ENCODE results near the gene ATP1A3.
A peak's percentile ranks its signal among the peaks of the same experiment; 100 is the strongest.

The ATP1A3 gene

GRCh38 chr19:41999071-41999877 lies 5.2 kb upstream of the ATP1A3 start:
- H3K4me3 ChIP-seq (replicated peaks; ENCODE audit: low read depth, low read length): no peak overlapping the region
- DNase-seq (ENCODE audit: extremely low read depth, low read depth): no peak
- no peak for TF ChIP-seq CTCF (IDR thresholded peaks at IDR 0.05; ENCODE audit: low read depth, low read length, missing control alignments)

GRCh38 chr19:41998246-41999020 lies 4.4 kb upstream of the ATP1A3 start:
- DNase-seq (ENCODE audit: extremely low read depth, low read depth): no peak
- TF ChIP-seq CTCF (IDR thresholded peaks at IDR 0.05; ENCODE audit: low read depth, low read length, missing control alignments): peak; percentile 80
- no peak overlapping the region for H3K4me3 ChIP-seq (replicated peaks; ENCODE audit: low read depth, low read length)

GRCh38 chr19:41997851-41998229 lies 3.8 kb upstream of the ATP1A3 start:
- DNase-seq (ENCODE audit: extremely low read depth, low read depth): no peak
- TF ChIP-seq CTCF (IDR thresholded peaks at IDR 0.05; ENCODE audit: low read depth, low read length, missing control alignments): no peak
- H3K4me3 ChIP-seq (replicated peaks; ENCODE audit: low read depth, low read length): no peak overlapping the region

GRCh38 chr19:41997121-41997850 lies 3.3 kb upstream of the ATP1A3 start:
- no peak for TF ChIP-seq CTCF (IDR thresholded peaks at IDR 0.05; ENCODE audit: low read depth, low read length, missing control alignments)
- no peak overlapping the region for H3K4me3 ChIP-seq (replicated peaks; ENCODE audit: low read depth, low read length)
- no peak for DNase-seq (ENCODE audit: extremely low read depth, low read depth)

GRCh38 chr19:41995959-41996797 lies 2.1 kb upstream of the ATP1A3 start:
- DNase-seq (ENCODE audit: extremely low read depth, low read depth): no peak
- no peak overlapping the region for H3K4me3 ChIP-seq (replicated peaks; ENCODE audit: low read depth, low read length)
- TF ChIP-seq CTCF (IDR thresholded peaks at IDR 0.05; ENCODE audit: low read depth, low read length, missing control alignments): no peak

Data from HFF-Myc (cell line).